ENCODE results near the gene ANKRD23. TPM values are rescaled to one million over a fixed set of nuclear protein-coding genes. Genes with fewer than 3 reads are reported as not detected.
"Not testable (repeated sequence)": the region's sequence is repeated elsewhere in the genome, so short reads cannot be mapped to it uniquely, and the experiment has no call there.

The ANKRD23 gene
- total and polyA plus RNA-seq, 4 experiments from 2014 or later = 1.5 to 19.7 (median 19.4) TPM; not detected in 1

- ChIA-PET POLR2A (ENCODE audit: partially characterized antibody) (interaction anchor here (0.8 to 10.0 kb wide), 3 partner anchors 49 to 90 kb away, joined by 3 to 194 read pairs (median 3); no protein-coding TSS in a partner anchor), CTCF (ENCODE audit: partially characterized antibody) (interaction anchor here (1.1 to 16.0 kb wide), 3 partner anchors 84 to 249 kb away, joined by 3 to 624 read pairs (median 8); partner anchors contain the start of gene ANKRD36)
- Mint-ChIP-seq H3K9me3 (no peaks in the 10 kb centered on the region), H3K4me1 (peaks cover 22 to 62% (median 35%) of the 10 kb centered on the region in 4 donors), H3K36me3 (peaks cover 23 to 60% of the 10 kb centered on the region in 2 donors), H3K4me3 (peak overlapping the region in 1 of 8 donors; percentile 15), H3K27ac (no peak overlapping the region), H3K27me3 (no peaks in the 10 kb centered on the region)
- Histone ChIP-seq H3K4me1 (ENCODE audit: insufficient read depth, low read length) (peaks cover 40% of the 10 kb centered on the region), H3K9me3 (ENCODE audit: control insufficient read depth in 1 of 2, low read length in 2 of 2) (no peaks in the 10 kb centered on the region), H3K27me3 (ENCODE audit: insufficient read depth, low read length) (no peaks in the 10 kb centered on the region), H3K4me3 (ENCODE audit: low read length in 2 of 2) (no peak overlapping the region), H3K27ac (ENCODE audit: low read depth, low read length) (no peak overlapping the region), H3K36me3 (ENCODE audit: insufficient read depth, low read length) (peaks cover 58% of the 10 kb centered on the region)
- DNase-seq = no peak
- intact Hi-C loops (cut with micrococcal nuclease) = no loop called here
Observed at GRCh38 chr2:96863575-96864342, 19.9 kb upstream of the ANKRD23 start.

- Histone ChIP-seq H3K36me3 (ENCODE audit: insufficient read depth, low read length) (peaks cover 58% of the 10 kb centered on the region), H3K4me1 (ENCODE audit: insufficient read depth, low read length) (peaks cover 42% of the 10 kb centered on the region)
- ChIA-PET CTCF (ENCODE audit: partially characterized antibody) (interaction anchor here (1.0 to 16.0 kb wide), 3 partner anchors 85 to 249 kb away, joined by 3 to 624 read pairs (median 8); partner anchors contain the start of gene ANKRD36), POLR2A (ENCODE audit: partially characterized antibody) (interaction anchor here (1.2 to 10.0 kb wide), 2 partner anchors 49 to 90 kb away, joined by 3 to 194 read pairs; no protein-coding TSS in a partner anchor)
- H3K4me1 Mint-ChIP-seq = peaks cover 22 to 59% (median 36%) of the 10 kb centered on the region in 4 donors
- peaks cover 23 to 57% of the 10 kb centered on the region in 2 donors for H3K36me3 Mint-ChIP-seq
- H3K27me3 ChIP-seq (ENCODE audit: insufficient read depth, low read length); DNase-seq; H3K9me3 ChIP-seq (ENCODE audit: control insufficient read depth in 1 of 2, low read length in 2 of 2); H3K27ac ChIP-seq (ENCODE audit: low read depth, low read length); H3K27me3 Mint-ChIP-seq; intact Hi-C loops (cut with micrococcal nuclease); H3K4me3 ChIP-seq (ENCODE audit: low read length in 2 of 2); H3K9me3 Mint-ChIP-seq: not testable (repeated sequence)
- H3K27ac Mint-ChIP-seq = peak overlapping the region in 1 of 7 donors; percentile 78
- H3K4me3 Mint-ChIP-seq = peak overlapping the region in 1 of 8 donors; percentile 15
Observed at GRCh38 chr2:96863056-96863455, 19.2 kb upstream of the ANKRD23 start.

DNA sequence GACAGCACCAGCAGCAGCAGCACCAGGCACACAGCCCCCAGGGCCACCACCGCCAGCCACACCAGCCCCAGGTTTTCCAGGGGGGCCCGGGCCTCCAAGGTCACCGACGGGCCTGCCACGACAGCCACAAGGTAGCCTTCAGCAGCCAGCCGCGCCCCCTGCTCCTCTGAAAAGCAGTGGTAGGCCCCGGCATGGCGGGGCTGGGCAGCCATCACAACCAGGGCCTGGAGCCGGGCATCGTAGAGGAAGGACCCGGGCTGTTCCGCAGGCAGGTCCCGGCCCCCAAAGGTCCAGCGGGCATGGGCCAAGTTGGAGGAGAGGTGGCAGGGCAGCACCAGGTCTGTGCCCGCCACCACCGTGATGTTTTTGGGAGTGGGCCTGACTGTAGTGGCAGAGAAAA lies 17.3 kb upstream of the ANKRD23 start:
- Histone ChIP-seq H3K4me1 (ENCODE audit: insufficient read depth, low read length) (peaks cover 35% of the 10 kb centered on the region), H3K4me3 (ENCODE audit: low read length in 2 of 2) (no peak overlapping the region), H3K36me3 (ENCODE audit: insufficient read depth, low read length) (peaks cover 47% of the 10 kb centered on the region), H3K27ac (ENCODE audit: low read depth, low read length) (no peak overlapping the region), H3K27me3 (ENCODE audit: insufficient read depth, low read length) (no peaks in the 10 kb centered on the region), H3K9me3 (ENCODE audit: control insufficient read depth in 1 of 2, low read length in 2 of 2) (no peaks in the 10 kb centered on the region)
- ChIA-PET POLR2A (ENCODE audit: partially characterized antibody) (interaction anchor here (1.1 to 10.0 kb wide), 5 partner anchors 8 to 102 kb away, joined by 5 to 194 read pairs (median 6); partner anchors contain the start of gene SEMA4C), CTCF (ENCODE audit: partially characterized antibody) (interaction anchor here (1.1 to 16.0 kb wide), 4 partner anchors 9 to 102 kb away, joined by 5 to 624 read pairs (median 38); partner anchors contain the start of gene SEMA4C)
- Mint-ChIP-seq H3K4me1 (peaks cover 21 to 61% (median 34%) of the 10 kb centered on the region in 4 donors), H3K4me3 (no peak overlapping the region), H3K9me3 (no peaks in the 10 kb centered on the region), H3K36me3 (peaks cover 23 to 51% of the 10 kb centered on the region in 2 donors), H3K27ac (peak overlapping the region in 2 of 7 donors; percentile 44 to 78), H3K27me3 (no peaks in the 10 kb centered on the region)
- no peak for DNase-seq
- intact Hi-C loops (cut with micrococcal nuclease) = no loop called here

GRCh38 chr2:96860065-96861029 lies 16.5 kb upstream of the ANKRD23 start:
- POLR2A ChIA-PET (ENCODE audit: partially characterized antibody) = interaction anchor here (0.5 to 10.0 kb wide), 8 partner anchors 8 to 102 kb away, joined by 3 to 194 read pairs (median 11); partner anchors contain the start of gene SEMA4C
- Histone ChIP-seq H3K4me1 (ENCODE audit: insufficient read depth, low read length) (peaks cover 38% of the 10 kb centered on the region), H3K27ac (ENCODE audit: low read depth, low read length) (no peak overlapping the region), H3K27me3 (ENCODE audit: insufficient read depth, low read length) (no peaks in the 10 kb centered on the region), H3K4me3 (ENCODE audit: low read length in 2 of 2) (no peak overlapping the region), H3K36me3 (ENCODE audit: insufficient read depth, low read length) (peaks cover 40% of the 10 kb centered on the region), H3K9me3 (ENCODE audit: control insufficient read depth in 1 of 2, low read length in 2 of 2) (no peaks in the 10 kb centered on the region)
- CTCF ChIA-PET (ENCODE audit: partially characterized antibody) = interaction anchor here (1.1 to 16.0 kb wide), 4 partner anchors 10 to 102 kb away, joined by 5 to 624 read pairs (median 38); partner anchors contain the start of gene SEMA4C
- intact Hi-C loops (cut with micrococcal nuclease) = no loop called here
- H3K36me3 Mint-ChIP-seq = peaks cover 16 to 45% of the 10 kb centered on the region in 2 donors
- no peaks in the 10 kb centered on the region for H3K9me3 Mint-ChIP-seq
- H3K4me3 Mint-ChIP-seq = peak overlapping the region in 6 of 8 donors; percentile 1 to 58 (median 20)
- H3K27ac Mint-ChIP-seq = peak overlapping the region; percentile 53 to 87 (median 77)
- peak in 4 of 5 donors; percentile 37 to 75 (median 46) for DNase-seq
- peaks cover 19 to 56% (median 31%) of the 10 kb centered on the region in 4 donors for H3K4me1 Mint-ChIP-seq
- no peaks in the 10 kb centered on the region for H3K27me3 Mint-ChIP-seq

- Histone ChIP-seq H3K27ac (ENCODE audit: low read depth, low read length) (no peak overlapping the region), H3K27me3 (ENCODE audit: insufficient read depth, low read length) (no peaks in the 10 kb centered on the region), H3K9me3 (ENCODE audit: control insufficient read depth in 1 of 2, low read length in 2 of 2) (no peaks in the 10 kb centered on the region), H3K36me3 (ENCODE audit: insufficient read depth, low read length) (peaks cover 33% of the 10 kb centered on the region), H3K4me3 (ENCODE audit: low read length in 2 of 2) (no peak overlapping the region), H3K4me1 (ENCODE audit: insufficient read depth, low read length) (peaks cover 44% of the 10 kb centered on the region)
- H3K4me3 Mint-ChIP-seq = peak overlapping the region in 4 of 8 donors; percentile 48 to 89 (median 74)
- H3K4me1 Mint-ChIP-seq = peaks cover 22 to 62% (median 37%) of the 10 kb centered on the region in 4 donors
- intact Hi-C loops (cut with micrococcal nuclease) = loop anchor here (5.0 kb wide), 2 partner anchors 97 to 117 kb away; partner anchors contain the start of genes CNNM4 and LMAN2L
- CTCF ChIA-PET (ENCODE audit: partially characterized antibody) = interaction anchor here (4.4 to 16.0 kb wide), 3 partner anchors 10 to 103 kb away, joined by 71 to 624 read pairs (median 113); partner anchors contain the start of gene SEMA4C
- peaks cover 16 to 43% of the 10 kb centered on the region in 2 donors for H3K36me3 Mint-ChIP-seq
- H3K27me3 Mint-ChIP-seq = no peaks in the 10 kb centered on the region
- no peak for DNase-seq
- H3K27ac Mint-ChIP-seq = peak overlapping the region in 6 of 7 donors; percentile 74 to 86 (median 78)
- POLR2A ChIA-PET (ENCODE audit: partially characterized antibody) = interaction anchor here (1.2 to 10.0 kb wide), 6 partner anchors 10 to 102 kb away, joined by 3 to 194 read pairs (median 62); partner anchors contain the start of gene SEMA4C
- no peaks in the 10 kb centered on the region for H3K9me3 Mint-ChIP-seq
Observed at GRCh38 chr2:96859681-96860064, 15.9 kb upstream of the ANKRD23 start.

DNA sequence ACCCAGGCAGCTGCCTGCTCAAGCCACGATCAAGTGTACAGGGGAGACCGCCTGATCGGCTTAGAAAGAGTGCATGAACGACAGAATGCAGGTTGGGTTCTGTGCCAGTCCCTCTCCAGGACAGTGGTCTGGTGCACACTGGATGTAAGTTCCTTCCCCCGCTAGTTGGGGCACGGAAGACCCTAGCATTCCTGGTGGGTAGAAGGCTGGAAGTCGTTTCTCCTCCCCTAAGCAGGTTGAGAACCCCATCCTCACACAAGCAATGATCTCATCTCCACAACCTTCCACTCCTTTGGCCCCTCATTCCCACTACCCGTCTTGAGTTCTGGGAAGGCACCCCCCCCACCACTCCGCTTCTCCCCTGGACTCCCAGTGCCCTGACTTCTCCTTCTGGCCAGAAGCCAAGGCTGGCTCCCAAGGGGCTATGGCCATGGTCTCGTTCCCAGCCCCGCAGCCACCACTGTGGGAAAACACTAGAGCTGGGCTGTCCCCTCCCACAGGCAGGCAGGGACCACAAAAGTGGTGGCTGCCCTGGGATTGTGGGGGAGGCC lies 15.4 kb upstream of the ANKRD23 start:
- peaks cover 44% of the 10 kb centered on the region for H3K4me1 ChIP-seq (ENCODE audit: insufficient read depth, low read length)
- ChIA-PET POLR2A (ENCODE audit: partially characterized antibody) (interaction anchor here (1.2 to 10.0 kb wide), 12 partner anchors 10 to 254 kb away, joined by 3 to 194 read pairs (median 24); partner anchors contain the start of genes ANKRD36 and SEMA4C), CTCF (ENCODE audit: partially characterized antibody) (interaction anchor here (1.1 to 16.0 kb wide), 7 partner anchors 11 to 253 kb away, joined by 4 to 624 read pairs (median 40); partner anchors contain the start of genes ANKRD36 and SEMA4C)
- Mint-ChIP-seq H3K27ac (peak overlapping the region; percentile 42 to 86 (median 77)), H3K4me1 (peaks cover 23 to 63% (median 37%) of the 10 kb centered on the region in 4 donors), H3K4me3 (peak overlapping the region; percentile 29 to 89 (median 65)), H3K36me3 (peaks cover 20 to 44% of the 10 kb centered on the region in 2 donors), H3K27me3 (no peaks in the 10 kb centered on the region), H3K9me3 (no peaks in the 10 kb centered on the region)
- H3K4me3 ChIP-seq (ENCODE audit: low read length in 2 of 2) = no peak overlapping the region
- no peak for DNase-seq
- H3K27ac ChIP-seq (ENCODE audit: low read depth, low read length) = no peak overlapping the region
- H3K27me3 ChIP-seq (ENCODE audit: insufficient read depth, low read length) = no peaks in the 10 kb centered on the region
- intact Hi-C loops (cut with micrococcal nuclease) = loop anchor here (5.0 kb wide), 2 partner anchors 97 to 117 kb away; partner anchors contain the start of genes CNNM4 and LMAN2L
- peaks cover 29% of the 10 kb centered on the region for H3K36me3 ChIP-seq (ENCODE audit: insufficient read depth, low read length)
- no peaks in the 10 kb centered on the region for H3K9me3 ChIP-seq (ENCODE audit: control insufficient read depth in 1 of 2, low read length in 2 of 2)
